Heart left ventricle (tissue), 13 donors: Measurements from ENCODE around the gene TCERG1.

ENCODE experiments used
- POLR2A ChIP-seq, 2 donors: fragments of 450-650 bp; IDR thresholded peaks; one replicate each; pipeline ENCODE4 v1.6.1; 2017; ENCODE audit warnings: antibody characterized with exemption in 2 of 2, mild to moderate bottlenecking in 2 of 2, moderate library complexity in 2 of 2
- TF ChIP-seq, protein P1 (sequence below), 12 donors: fragments of 200-600 bp; sonication (generic) in 4 of 12; IDR thresholded peaks; one replicate each; pipeline versions ENCODE4 v1.5.0 to v1.8.0; 2018 to 2022; ENCODE audit warnings: antibody characterized with exemption in 12 of 12, mild to moderate bottlenecking in 5 of 12
- donor health status: ischemic (EF 13 %, LVEDD 7.1; RV severe dilation, severe dysfunction).
- donor health status: DM: no; HTN: yes; CAD: no.
- donor health status: DM: no; HTN: no; CAD: no.
- donor health status: ischemic (EF 25% LVEDD 6.9; RV normal size, moderate dysfunction).
- donor health status: ischemic (EF 25% LVEDD 5.7; RV mildly dilated, moderate dysfunction).
- donor health status: ischemic (EF 35%, LVEDD 5.7; RV mildly dilated, moderate dysfunction).
- donor health status: nonischemic (EF 11% LVEDD 7.7; RV severe dilation, severe dysfunction).
- donor health status: DM: yes; HTN: yes; CAD: no.
- donor health status: PGD.
- donor health status: ischemic (EF 29% LVEDD 5.4; RV normal size, mild dysfunction).
- donor health status: nonischemic (EF 23%, LVEDD 6.1; RV moderate dilation, normal function).

DNA sequence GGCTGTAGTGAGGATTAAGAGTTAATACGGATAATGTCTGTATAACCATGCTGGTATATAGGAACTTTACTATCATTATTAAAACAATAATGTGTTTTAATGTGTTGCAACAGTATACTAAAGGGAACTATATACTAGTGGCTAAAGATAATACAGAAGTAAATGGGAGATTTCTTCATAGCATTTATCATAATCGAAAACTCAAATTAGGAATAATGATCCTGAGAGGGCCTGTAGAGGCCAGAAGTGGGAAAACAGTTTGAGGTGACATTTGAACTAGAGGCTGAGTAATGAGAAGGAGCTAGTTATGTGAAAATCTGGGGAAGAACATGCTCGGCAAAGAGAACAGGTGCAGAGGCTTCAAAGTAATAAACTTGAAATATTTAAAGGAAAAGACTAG, 2.9 kb downstream of the TCERG1 start:
- TF ChIP-seq, protein P1, sequence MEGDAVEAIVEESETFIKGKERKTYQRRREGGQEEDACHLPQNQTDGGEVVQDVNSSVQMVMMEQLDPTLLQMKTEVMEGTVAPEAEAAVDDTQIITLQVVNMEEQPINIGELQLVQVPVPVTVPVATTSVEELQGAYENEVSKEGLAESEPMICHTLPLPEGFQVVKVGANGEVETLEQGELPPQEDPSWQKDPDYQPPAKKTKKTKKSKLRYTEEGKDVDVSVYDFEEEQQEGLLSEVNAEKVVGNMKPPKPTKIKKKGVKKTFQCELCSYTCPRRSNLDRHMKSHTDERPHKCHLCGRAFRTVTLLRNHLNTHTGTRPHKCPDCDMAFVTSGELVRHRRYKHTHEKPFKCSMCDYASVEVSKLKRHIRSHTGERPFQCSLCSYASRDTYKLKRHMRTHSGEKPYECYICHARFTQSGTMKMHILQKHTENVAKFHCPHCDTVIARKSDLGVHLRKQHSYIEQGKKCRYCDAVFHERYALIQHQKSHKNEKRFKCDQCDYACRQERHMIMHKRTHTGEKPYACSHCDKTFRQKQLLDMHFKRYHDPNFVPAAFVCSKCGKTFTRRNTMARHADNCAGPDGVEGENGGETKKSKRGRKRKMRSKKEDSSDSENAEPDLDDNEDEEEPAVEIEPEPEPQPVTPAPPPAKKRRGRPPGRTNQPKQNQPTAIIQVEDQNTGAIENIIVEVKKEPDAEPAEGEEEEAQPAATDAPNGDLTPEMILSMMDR (IDR thresholded peaks at IDR 0.05), result no peak
- no peak for TF ChIP-seq POLR2A (IDR thresholded peaks at IDR 0.05)
